HepG2 (cell line): ENCODE data around the gene LCE6A. TPM values are rescaled to one million over a fixed set of nuclear protein-coding genes. Genes with fewer than 3 reads are reported as not detected.

Source experiments
- ATAC-seq: fragments of 200-7000 bp; cut with Tn5 transposase; 3 replicates; pipeline ENCODE4 v1.9.1; 2020; ENCODE audit warnings: mild to moderate bottlenecking, moderate library complexity
- BruUV-seq: library from RNA; stranded (reverse); fragments of 400-500 nt; replicated peaks from 2 replicates; lab custom pipeline; 2021; lab: Mats Ljungman, UMichigan
- CTCF ChIA-PET: fragments of 300-600 bp; formaldehyde crosslinking; extraction: SDS; loops from one replicate; lab custom pipeline; 2021; ENCODE audit warnings: low total read pairs, inconsistent platforms, low intra/inter-chr PET ratio; lab: Yijun Ruan, JAX
- POLR2A ChIA-PET: fragments of 350-600 bp; sonication (Branson Sonifier 250); formaldehyde crosslinking; loops from one replicate; lab custom pipeline; 2020; ENCODE audit warnings: antibody characterized with exemption, inconsistent platforms; lab: Yijun Ruan, JAX
- DNase-seq: peaks from one replicate; pipeline ENCODE4 v3.0.0-alpha.2; 2015; ENCODE audit warnings: low spot score
- FAIRE-seq: peaks from 3 replicates; lab custom pipeline; 2011; peaks lifted over from hg19 to GRCh38; lab: Jason Lieb, UNC
- H2AFZ ChIP-seq: one replicate; pipeline ENCODE4 v1.6.1; 2011; ENCODE audit warnings: low read length, inconsistent platforms
- H3K27ac ChIP-seq: fragments of 300-600 bp; 3 replicates; pipeline ENCODE4 v1.8.0; 2011; ENCODE audit warnings: mixed run types, mild to moderate bottlenecking, mixed read lengths, low read length, inconsistent platforms; ENCODE audit not compliant: insufficient read depth; ENCODE audit errors: extremely low read length
- H3K27me3 ChIP-seq, 2 experiments: fragments of 200-600 bp in 1 of 2; 2 replicates in 1 of 2; 3 replicates in 1 of 2; pipeline versions ENCODE4 v1.6.0 to v1.8.0; 2011; ENCODE audit warnings: low read length in 2 of 2, mild to moderate bottlenecking in 2 of 2, moderate library complexity in 2 of 2, inconsistent platforms in 1 of 2; ENCODE audit not compliant: insufficient read depth in 2 of 2, control insufficient read depth in 1 of 2
- H3K36me3 ChIP-seq, 2 experiments: fragments of 200-600 bp in 1 of 2; replicated peaks in 1 of 2; 2 replicates in 1 of 2; 3 replicates in 1 of 2; pipeline versions ENCODE4 v1.5.1 to v1.8.0; 2011; ENCODE audit warnings: low read length in 2 of 2, inconsistent platforms in 1 of 2; ENCODE audit not compliant: insufficient read depth in 2 of 2, control insufficient read depth in 1 of 2
- H3K4me1 ChIP-seq: 2 replicates; pipeline ENCODE4 v1.5.1; 2012; ENCODE audit warnings: low read length, inconsistent platforms; ENCODE audit not compliant: insufficient read depth
- H3K4me2 ChIP-seq: 2 replicates; pipeline ENCODE4 v1.6.0; 2011; ENCODE audit warnings: low read depth, low read length, inconsistent platforms
- H3K4me3 ChIP-seq, 3 experiments: fragments of 200-600 bp in 1 of 3; sonication (generic), shearing (Covaris generic) in 1 of 3; replicated peaks in 1 of 3; 2 replicates each; pipeline ENCODE4 v1.5.1; 2011 to 2016; ENCODE audit warnings: low read length in 3 of 3, inconsistent platforms in 2 of 3, low read depth in 2 of 3, mild to moderate bottlenecking in 2 of 3, control low read depth in 1 of 3, mixed read lengths in 1 of 3; ENCODE audit not compliant: insufficient read depth in 1 of 3
- H3K79me2 ChIP-seq: one replicate; pipeline ENCODE4 v1.6.1; 2011; ENCODE audit warnings: low read length, inconsistent platforms; ENCODE audit not compliant: insufficient read depth
- H3K9ac ChIP-seq: 2 replicates; pipeline ENCODE4 v1.6.0; 2011; ENCODE audit warnings: mild to moderate bottlenecking, low read depth, low read length, inconsistent platforms; ENCODE audit not compliant: insufficient read depth
- H3K9me3 ChIP-seq: 2 replicates; pipeline ENCODE4 v1.5.1; 2012; ENCODE audit warnings: mild to moderate bottlenecking, low read length
- H4K20me1 ChIP-seq: 2 replicates; pipeline ENCODE4 v1.6.0; 2011; ENCODE audit warnings: inconsistent platforms, mild to moderate bottlenecking, low read length, moderate library complexity; ENCODE audit not compliant: insufficient read depth
- BRCA1 ChIP-seq: sonication (generic); formaldehyde crosslinking; IDR thresholded peaks from 2 replicates; pipeline ENCODE4 v1.4.0; 2020; ENCODE audit warnings: missing genetic modification reagents
- CEBPG ChIP-seq: IDR thresholded peaks from 2 replicates; pipeline ENCODE4 v1.6.1; 2016
- FOSL2 ChIP-seq: sonication (generic); formaldehyde crosslinking; IDR thresholded peaks from 2 replicates; pipeline ENCODE4 v1.4.0; 2020; ENCODE audit warnings: missing genetic modification reagents
- HDAC2 ChIP-seq: sonication (generic); formaldehyde crosslinking; IDR thresholded peaks from 2 replicates; pipeline ENCODE4 v1.4.0; 2020; ENCODE audit warnings: missing genetic modification reagents
- PRDM10 ChIP-seq: sonication (generic); formaldehyde crosslinking; IDR thresholded peaks from 2 replicates; pipeline ENCODE4 v1.4.0; 2020; ENCODE audit warnings: low read depth, missing genetic modification reagents
- RFX5 ChIP-seq: IDR thresholded peaks from 2 replicates; pipeline ENCODE4 v1.6.1; 2011; ENCODE audit warnings: low read depth, low read length, improper control_type of control experiment
- SALL2 ChIP-seq: sonication (generic); formaldehyde crosslinking; IDR thresholded peaks from 2 replicates; pipeline ENCODE4 v1.8.1; 2023; ENCODE audit warnings: mild to moderate bottlenecking, missing genetic modification reagents, inconsistent platforms
- SAP130 ChIP-seq: IDR thresholded peaks from 2 replicates; pipeline ENCODE4 v1.6.1; 2016; ENCODE audit warnings: low read depth
- TRIM24 ChIP-seq: sonication (generic); formaldehyde crosslinking; IDR thresholded peaks from 2 replicates; pipeline ENCODE4 v1.8.0; 2022; ENCODE audit warnings: mild to moderate bottlenecking, missing genetic modification reagents
- ZMAT3 ChIP-seq: sonication (generic); formaldehyde crosslinking; conservative IDR thresholded peaks from 2 replicates; pipeline ENCODE4 v1.7.0; 2021; ENCODE audit warnings: missing genetic modification reagents
- ZNF530 ChIP-seq: sonication (generic); formaldehyde crosslinking; IDR thresholded peaks from 2 replicates; pipeline ENCODE4 v1.5.0; 2020; ENCODE audit warnings: low read depth, mild to moderate bottlenecking, missing genetic modification reagents
- WGBS: methylation state at CpG from one replicate; pipeline ENCODE4 v1.1.6; 2017; ENCODE audit warnings: low lambda C conversion rate; 5-methylcytosine and 5-hydroxymethylcytosine counted together
- in situ Hi-C: cut with HindIII; loops from 2 replicates; pipeline ENCODE4 v1.10.0; 2017; ENCODE audit warnings: low pct_unique_long_range_greater_than_20kb; ENCODE audit not compliant: extremely low pct_ligation_motif_present
- intact Hi-C: fragments of 100-400 bp; cut with micrococcal nuclease; formaldehyde crosslinking; loops from one replicate; pipeline ENCODE4 v1.10.0; 2022; ENCODE audit not compliant: unreplicated experiment
- polyA plus RNA-seq, 8 experiments: library from polyadenylated mRNA; depleted of rRNA in 3 of 8; stranded (reverse) in 7 of 8; unstranded in 1 of 8; fragments of >200 nt; fragmentation: Illumina TruSeq in 4 of 8; extraction: Trizol in 4 of 8; gene quantifications; 2 replicates each; pipeline versions ENCODE4 v1.2.1 to v1.2.3, GENCODE V29; 2011 to 2016; ENCODE audit warnings: low read depth in 4 of 8, missing spikeins in 1 of 8, mixed read lengths in 1 of 8; ENCODE audit not compliant: insufficient read depth in 1 of 8
- total RNA-seq, 5 experiments: library from RNA; depleted of rRNA; stranded (reverse); fragments of >200 nt; fragmentation: Illumina TruSeq; extraction: Trizol; gene quantifications; 2 replicates each; pipeline ENCODE4 v1.2.3, GENCODE V29; 2016; ENCODE audit warnings: low read depth in 1 of 5
- TF ChIP-seq, protein P1 (sequence below): sonication (generic); formaldehyde crosslinking; IDR thresholded peaks from 2 replicates; pipeline ENCODE4 v1.4.0; 2020; ENCODE audit warnings: missing genetic modification reagents, borderline replicate concordance
- TF ChIP-seq, protein P2 (sequence below): sonication (generic); formaldehyde crosslinking; IDR thresholded peaks from 2 replicates; pipeline ENCODE4 v1.5.0; 2020; ENCODE audit warnings: missing genetic modification reagents

Gene LCE6A
- total and polyA plus RNA-seq, 2 of the 13 experiments (the other 11 are each of a cell fraction or from before 2014, with no cell fraction given), result not detected

DNA sequence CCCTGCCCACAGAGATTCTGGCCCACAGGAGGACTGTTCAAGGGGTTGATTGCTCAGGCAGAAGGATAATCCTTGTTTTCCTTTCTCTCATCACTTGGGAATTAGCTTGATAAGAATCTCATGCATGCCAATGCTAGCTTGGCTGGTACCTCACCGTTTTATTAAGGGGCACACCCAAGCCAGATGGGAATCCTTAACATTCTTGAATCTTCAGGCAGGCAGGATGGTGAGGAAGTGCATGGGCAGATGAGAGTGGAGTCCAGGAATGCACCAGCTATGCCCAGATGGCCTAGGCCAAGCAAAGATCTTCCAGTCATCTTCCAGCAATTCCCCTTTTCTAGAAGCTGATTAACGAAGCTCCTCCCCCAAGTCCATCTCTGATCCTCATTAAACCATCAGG lies 13.0 kb downstream of the LCE6A start:
- DNase-seq, result no peak
- WGBS, result 0% methylated on average over 2 of the region's 2 CpGs
- no peaks in the 10 kb centered on the region for H4K20me1 ChIP-seq
- H3K4me2 ChIP-seq, result no peak overlapping the region
- no peaks in the 10 kb centered on the region for H3K27me3 ChIP-seq
- H3K79me2 ChIP-seq, result no peaks in the 10 kb centered on the region
- no peak overlapping the region for H3K27ac ChIP-seq
- no peak overlapping the region for H3K9ac ChIP-seq
- H3K9me3 ChIP-seq, result no peaks in the 10 kb centered on the region
- CTCF ChIA-PET, result no interaction called here
- FAIRE-seq, result no peak
- H3K4me3 ChIP-seq, result no peak overlapping the region
- in situ Hi-C loops (no loop called here), intact Hi-C loops (no loop called here)
- TF ChIP-seq RFX5, result no peak
- POLR2A ChIA-PET, result no interaction called here
- ATAC-seq, result no peak
- no peaks in the 10 kb centered on the region for H3K4me1 ChIP-seq
- H2AFZ ChIP-seq, result no peak overlapping the region
- H3K36me3 ChIP-seq, result no peaks in the 10 kb centered on the region
- BruUV-seq, result no TSS peak

- Histone ChIP-seq H3K27me3 (no peaks in the 10 kb centered on the region), H3K36me3 (no peaks in the 10 kb centered on the region), H3K27ac (no peak overlapping the region), H2AFZ (no peak overlapping the region), H3K4me3 (no peak overlapping the region), H3K9ac (no peak overlapping the region), H3K4me1 (no peaks in the 10 kb centered on the region), H3K79me2 (no peaks in the 10 kb centered on the region), H3K9me3 (no peaks in the 10 kb centered on the region), H4K20me1 (no peaks in the 10 kb centered on the region), H3K4me2 (no peak overlapping the region)
- ChIA-PET POLR2A (no interaction called here), CTCF (no interaction called here)
- no peak for DNase-seq
- no TSS peak for BruUV-seq
- WGBS, result 0% methylated on average over 1 of the region's 1 CpG
- in situ Hi-C loops (no loop called here), intact Hi-C loops (no loop called here)
- no peak for FAIRE-seq
- no peak for ATAC-seq
- TF ChIP-seq CEBPG (CRISPR knock-in tag) (no peak), SALL2 (CRISPR knock-in tag) (no peak), TRIM24 (no peak), SAP130 (no peak), ZNF530 (CRISPR knock-in tag) (no peak), FOSL2 (CRISPR knock-in tag) (no peak), HDAC2 (CRISPR knock-in tag) (no peak), ZMAT3 (CRISPR knock-in tag) (no peak), PRDM10 (CRISPR knock-in tag) (no peak), BRCA1 (CRISPR knock-in tag) (no peak)
- TF ChIP-seq, protein P1, sequence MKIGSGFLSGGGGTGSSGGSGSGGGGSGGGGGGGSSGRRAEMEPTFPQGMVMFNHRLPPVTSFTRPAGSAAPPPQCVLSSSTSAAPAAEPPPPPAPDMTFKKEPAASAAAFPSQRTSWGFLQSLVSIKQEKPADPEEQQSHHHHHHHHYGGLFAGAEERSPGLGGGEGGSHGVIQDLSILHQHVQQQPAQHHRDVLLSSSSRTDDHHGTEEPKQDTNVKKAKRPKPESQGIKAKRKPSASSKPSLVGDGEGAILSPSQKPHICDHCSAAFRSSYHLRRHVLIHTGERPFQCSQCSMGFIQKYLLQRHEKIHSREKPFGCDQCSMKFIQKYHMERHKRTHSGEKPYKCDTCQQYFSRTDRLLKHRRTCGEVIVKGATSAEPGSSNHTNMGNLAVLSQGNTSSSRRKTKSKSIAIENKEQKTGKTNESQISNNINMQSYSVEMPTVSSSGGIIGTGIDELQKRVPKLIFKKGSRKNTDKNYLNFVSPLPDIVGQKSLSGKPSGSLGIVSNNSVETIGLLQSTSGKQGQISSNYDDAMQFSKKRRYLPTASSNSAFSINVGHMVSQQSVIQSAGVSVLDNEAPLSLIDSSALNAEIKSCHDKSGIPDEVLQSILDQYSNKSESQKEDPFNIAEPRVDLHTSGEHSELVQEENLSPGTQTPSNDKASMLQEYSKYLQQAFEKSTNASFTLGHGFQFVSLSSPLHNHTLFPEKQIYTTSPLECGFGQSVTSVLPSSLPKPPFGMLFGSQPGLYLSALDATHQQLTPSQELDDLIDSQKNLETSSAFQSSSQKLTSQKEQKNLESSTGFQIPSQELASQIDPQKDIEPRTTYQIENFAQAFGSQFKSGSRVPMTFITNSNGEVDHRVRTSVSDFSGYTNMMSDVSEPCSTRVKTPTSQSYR (CRISPR knock-in tag), result no peak
- TF ChIP-seq, protein P2, sequence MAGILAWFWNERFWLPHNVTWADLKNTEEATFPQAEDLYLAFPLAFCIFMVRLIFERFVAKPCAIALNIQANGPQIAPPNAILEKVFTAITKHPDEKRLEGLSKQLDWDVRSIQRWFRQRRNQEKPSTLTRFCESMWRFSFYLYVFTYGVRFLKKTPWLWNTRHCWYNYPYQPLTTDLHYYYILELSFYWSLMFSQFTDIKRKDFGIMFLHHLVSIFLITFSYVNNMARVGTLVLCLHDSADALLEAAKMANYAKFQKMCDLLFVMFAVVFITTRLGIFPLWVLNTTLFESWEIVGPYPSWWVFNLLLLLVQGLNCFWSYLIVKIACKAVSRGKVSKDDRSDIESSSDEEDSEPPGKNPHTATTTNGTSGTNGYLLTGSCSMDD, result no peak
Observed at GRCh38 chr1:152858062-152858461, 15.4 kb downstream of the LCE6A start.
